Smooth muscle cell (in vitro differentiated cells): ENCODE measurements around the gene LRSAM1. TPM values are rescaled to one million over a fixed set of nuclear protein-coding genes. Genes with fewer than 3 reads are reported as not detected.

Experiments
- DNase-seq: peaks from one replicate; lab custom pipeline; 2025; ENCODE audit not compliant: unreplicated experiment; lab: John Stamatoyannopoulos, UW
- H2AFZ ChIP-seq: fragments of 200-600 bp; sonication (generic); 2 replicates; pipeline ENCODE4 v1.6.0; 2016; ENCODE audit warnings: antibody characterized with exemption, low read depth, mild to moderate bottlenecking
- H3F3A ChIP-seq: fragments of 200-600 bp; sonication (generic); 2 replicates; pipeline ENCODE4 v1.6.0; 2017; ENCODE audit warnings: antibody characterized with exemption, low read depth
- H3K27ac ChIP-seq: fragments of 200-600 bp; sonication (generic); 2 replicates; pipeline ENCODE4 v1.5.1; 2016; ENCODE audit warnings: low read depth, mild to moderate bottlenecking
- H3K27me3 ChIP-seq: fragments of 200-600 bp; sonication (generic); 2 replicates; pipeline ENCODE4 v1.6.1; 2016; ENCODE audit warnings: low read depth, mild to moderate bottlenecking
- H3K36me3 ChIP-seq: fragments of 200-600 bp; sonication (generic); 2 replicates; pipeline ENCODE4 v1.5.1; 2016; ENCODE audit warnings: low read depth
- H3K4me1 ChIP-seq: fragments of 200-600 bp; sonication (generic); 2 replicates; pipeline ENCODE4 v1.5.1; 2016; ENCODE audit warnings: low read depth
- H3K4me2 ChIP-seq: fragments of 200-600 bp; sonication (generic); 2 replicates; pipeline ENCODE4 v1.6.0; 2016; ENCODE audit warnings: mild to moderate bottlenecking
- H3K4me3 ChIP-seq: fragments of 200-600 bp; sonication (generic); 2 replicates; pipeline ENCODE4 v1.5.1; 2016; ENCODE audit warnings: mild to moderate bottlenecking
- H3K79me2 ChIP-seq: fragments of 200-600 bp; sonication (generic); 2 replicates; pipeline ENCODE4 v1.6.0; 2016; ENCODE audit warnings: low read depth, mild to moderate bottlenecking
- H3K9ac ChIP-seq: fragments of 200-600 bp; sonication (generic); 2 replicates; pipeline ENCODE4 v1.6.0; 2016; ENCODE audit warnings: low read depth
- H3K9me3 ChIP-seq: fragments of 200-600 bp; sonication (generic); replicated peaks from 2 replicates; pipeline ENCODE4 v1.5.1; 2016; ENCODE audit warnings: low read depth
- H4K20me1 ChIP-seq: fragments of 200-600 bp; sonication (generic); 2 replicates; pipeline ENCODE4 v1.6.0; 2016; ENCODE audit warnings: low read depth
- CTCF ChIP-seq: fragments of 200-600 bp; sonication (generic); IDR thresholded peaks from 2 replicates; pipeline ENCODE4 v1.5.1; 2017; ENCODE audit warnings: borderline replicate concordance, mild to moderate bottlenecking, antibody characterized with exemption; ENCODE audit not compliant: insufficient read depth, poor library complexity, severe bottlenecking
- WGBS: methylation state at CpG from one replicate; pipeline ENCODE4 v1.1.7; 2016; ENCODE audit warnings: low lambda C conversion rate; 5-methylcytosine and 5-hydroxymethylcytosine counted together
- polyA plus RNA-seq: library from polyadenylated mRNA; unstranded; fragments of >200 nt; fragmentation: Nextera tagmentation; extraction: Ambion mirVana; gene quantifications from 2 replicates; pipeline ENCODE4 v1.2.1, GENCODE V29; 2016
- total RNA-seq: library from RNA; depleted of rRNA; stranded (reverse); fragments of >200 nt; gene quantifications from 2 replicates; pipeline ENCODE4 v1.2.3, GENCODE V29; 2014

Gene LRSAM1
- total and polyA plus RNA-seq, 2 experiments from 2014 or later: 10.5 to 27.0 TPM

DNA sequence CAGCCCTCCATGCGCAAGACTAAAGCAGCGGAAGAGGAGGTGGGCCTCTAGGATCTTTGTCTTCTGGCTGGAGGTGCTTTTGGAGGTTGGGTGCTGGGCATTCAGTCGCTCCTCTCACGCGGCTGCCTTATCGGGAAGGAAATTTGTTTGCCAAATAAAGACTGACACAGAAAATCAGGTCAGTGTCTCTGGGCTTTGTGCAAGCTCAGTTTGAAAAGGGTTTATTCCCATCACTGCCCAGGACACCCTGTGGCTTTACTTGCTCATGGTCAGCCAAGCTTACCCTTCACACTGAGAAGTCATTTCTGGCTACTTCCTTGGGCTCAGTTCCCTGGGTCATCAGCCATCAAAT lies 43.8 kb upstream of the LRSAM1 start:
- no peak for DNase-seq

DNA sequence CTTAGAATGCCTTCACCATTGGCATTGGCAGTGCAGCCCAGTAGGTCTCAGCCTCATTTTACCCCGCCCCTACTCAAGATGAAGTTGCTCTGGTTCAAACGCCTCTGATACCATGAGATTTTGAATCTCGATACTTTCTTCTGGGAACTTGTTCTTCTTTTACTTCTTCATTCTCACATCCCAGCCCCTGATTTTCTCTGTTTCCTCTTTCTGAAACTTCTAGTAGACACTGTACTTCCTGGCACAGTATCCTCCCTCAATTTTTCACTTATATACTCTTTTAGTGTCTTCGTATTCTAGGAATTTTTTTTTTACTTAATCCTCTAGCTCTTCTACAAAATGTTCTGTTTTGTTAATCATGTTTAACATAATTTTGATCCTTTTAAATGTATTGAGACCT lies 40.2 kb upstream of the LRSAM1 start:
- Histone ChIP-seq H3K4me3 (no peak overlapping the region), H2AFZ (no peak overlapping the region), H3K27ac (no peak overlapping the region), H3K27me3 (no peaks in the 10 kb centered on the region), H3K4me1 (no peaks in the 10 kb centered on the region), H3K79me2 (no peaks in the 10 kb centered on the region), H3K9ac (no peak overlapping the region), H3K4me2 (no peak overlapping the region), H3F3A (no peaks in the 10 kb centered on the region), H3K36me3 (no peaks in the 10 kb centered on the region), H4K20me1 (no peaks in the 10 kb centered on the region), H3K9me3 (no peaks in the 10 kb centered on the region)
- no peak for TF ChIP-seq CTCF
- DNase-seq: no peak
- WGBS: over 99% methylated on average over 4 of the region's 4 CpGs

More for the DNA sequence above, 43.8 kb upstream of the LRSAM1 start:
- no peaks in the 10 kb centered on the region for H3K79me2 ChIP-seq
- no peaks in the 10 kb centered on the region for H3F3A ChIP-seq
- no peak overlapping the region for H2AFZ ChIP-seq
- H3K4me1 ChIP-seq: no peaks in the 10 kb centered on the region
- no peak overlapping the region for H3K9ac ChIP-seq
- no peaks in the 10 kb centered on the region for H4K20me1 ChIP-seq
- 90% methylated on average over 6 of the region's 6 CpGs for WGBS
- no peak overlapping the region for H3K27ac ChIP-seq
- H3K4me3 ChIP-seq: no peak overlapping the region
- no peaks in the 10 kb centered on the region for H3K9me3 ChIP-seq
- no peaks in the 10 kb centered on the region for H3K36me3 ChIP-seq
- TF ChIP-seq CTCF: no peak
- no peaks in the 10 kb centered on the region for H3K27me3 ChIP-seq
- no peak overlapping the region for H3K4me2 ChIP-seq

DNA sequence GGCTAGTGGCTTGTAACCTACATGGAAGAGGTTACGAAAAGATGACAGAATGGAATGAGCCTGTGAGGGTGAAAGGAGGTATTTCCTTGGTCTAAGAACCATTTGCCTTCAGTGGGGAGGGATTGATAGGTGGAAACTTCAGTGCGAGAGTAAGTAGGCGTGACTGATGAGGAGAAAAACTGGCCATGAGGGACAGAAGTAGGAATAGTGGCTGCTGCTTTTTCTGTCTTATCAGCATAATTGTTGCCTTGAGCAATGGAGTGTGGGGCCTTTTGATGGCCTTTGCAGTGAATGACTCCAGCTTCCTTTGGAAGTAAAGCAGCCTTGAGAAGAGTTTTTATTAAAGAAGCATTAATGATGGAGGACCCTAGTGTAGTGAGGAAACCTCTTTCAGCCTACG lies 36.2 kb upstream of the LRSAM1 start:
- Histone ChIP-seq H3K4me2 (no peak overlapping the region), H2AFZ (no peak overlapping the region), H3K79me2 (no peaks in the 10 kb centered on the region), H4K20me1 (no peaks in the 10 kb centered on the region), H3K27me3 (no peaks in the 10 kb centered on the region), H3F3A (no peaks in the 10 kb centered on the region), H3K4me3 (no peak overlapping the region), H3K9me3 (no peaks in the 10 kb centered on the region), H3K4me1 (no peaks in the 10 kb centered on the region), H3K9ac (no peak overlapping the region), H3K27ac (no peak overlapping the region), H3K36me3 (no peaks in the 10 kb centered on the region)
- TF ChIP-seq CTCF: no peak
- 78% methylated on average over 4 of the region's 4 CpGs for WGBS
- DNase-seq: no peak

DNA sequence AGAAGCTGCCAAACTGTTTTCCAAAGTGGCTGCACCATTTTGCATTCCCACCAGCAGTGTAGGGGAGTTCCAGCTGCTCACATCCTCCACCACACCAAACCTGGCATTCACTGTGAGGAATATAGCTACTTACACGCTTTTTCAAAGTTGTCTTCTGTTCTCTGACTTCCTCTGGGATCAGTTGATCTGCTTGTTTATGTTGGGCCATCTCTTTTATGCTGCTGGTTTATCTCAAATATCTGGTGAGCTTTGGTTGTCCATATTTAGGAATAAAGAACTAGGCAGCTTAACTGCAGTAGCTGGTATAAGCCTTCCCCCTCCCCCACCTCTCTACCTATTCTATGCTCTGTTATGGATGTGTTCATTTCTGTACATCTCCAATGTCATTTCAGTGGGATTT lies 35.7 kb upstream of the LRSAM1 start:
- H3K4me2 ChIP-seq: no peak overlapping the region
- no peak overlapping the region for H3K27ac ChIP-seq
- H3K9me3 ChIP-seq: no peaks in the 10 kb centered on the region
- H3K36me3 ChIP-seq: no peaks in the 10 kb centered on the region
- no peak for TF ChIP-seq CTCF
- H3K27me3 ChIP-seq: no peaks in the 10 kb centered on the region
- no peak overlapping the region for H3K4me3 ChIP-seq
- no peaks in the 10 kb centered on the region for H3K79me2 ChIP-seq
- DNase-seq: no peak
- H3F3A ChIP-seq: no peaks in the 10 kb centered on the region
- H3K9ac ChIP-seq: no peak overlapping the region
- H3K4me1 ChIP-seq: no peaks in the 10 kb centered on the region
- H2AFZ ChIP-seq: no peak overlapping the region
- WGBS: 50% methylated on average over 1 of the region's 1 CpG
- H4K20me1 ChIP-seq: no peaks in the 10 kb centered on the region
